ENCODE results near the gene PEA15.

PEA15 gene

DNA sequence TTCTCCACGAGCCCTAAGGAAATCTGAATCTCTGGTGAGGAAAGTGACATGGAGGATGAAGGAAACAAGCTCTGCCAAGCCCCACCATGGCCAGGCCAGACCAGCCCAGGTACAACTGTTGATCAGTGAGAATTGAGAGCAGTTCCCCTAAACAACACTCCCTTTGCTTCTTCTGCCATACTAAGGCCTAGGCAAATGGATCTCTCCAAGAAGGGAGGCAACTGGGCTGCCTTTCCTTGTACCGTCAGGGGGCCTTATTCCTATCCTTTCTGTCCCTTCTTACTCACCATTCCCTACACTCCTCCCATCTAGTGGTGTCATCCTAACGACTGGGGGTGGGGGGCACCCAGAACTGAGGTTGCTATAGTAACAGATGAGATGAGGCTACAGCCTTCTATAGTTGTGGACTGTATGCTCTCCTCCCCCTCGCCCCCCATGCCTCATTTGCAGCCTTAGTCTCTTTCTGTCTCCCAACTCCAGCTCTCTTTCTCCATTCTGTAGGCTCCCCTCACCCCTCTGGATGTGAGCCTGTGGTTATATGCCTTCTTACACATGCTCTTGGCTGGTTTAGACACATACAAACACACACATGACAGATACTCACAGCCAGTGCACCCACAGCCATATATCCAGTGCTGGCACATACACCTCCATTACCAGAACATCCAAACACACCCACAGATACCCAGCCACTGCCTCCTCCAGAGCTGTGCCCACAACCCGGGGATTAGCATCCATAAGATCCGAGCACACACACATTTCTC lies 3.6 kb downstream of the PEA15 start:
- no peak for DNase-seq (ENCODE audit: low read depth)

DNA sequence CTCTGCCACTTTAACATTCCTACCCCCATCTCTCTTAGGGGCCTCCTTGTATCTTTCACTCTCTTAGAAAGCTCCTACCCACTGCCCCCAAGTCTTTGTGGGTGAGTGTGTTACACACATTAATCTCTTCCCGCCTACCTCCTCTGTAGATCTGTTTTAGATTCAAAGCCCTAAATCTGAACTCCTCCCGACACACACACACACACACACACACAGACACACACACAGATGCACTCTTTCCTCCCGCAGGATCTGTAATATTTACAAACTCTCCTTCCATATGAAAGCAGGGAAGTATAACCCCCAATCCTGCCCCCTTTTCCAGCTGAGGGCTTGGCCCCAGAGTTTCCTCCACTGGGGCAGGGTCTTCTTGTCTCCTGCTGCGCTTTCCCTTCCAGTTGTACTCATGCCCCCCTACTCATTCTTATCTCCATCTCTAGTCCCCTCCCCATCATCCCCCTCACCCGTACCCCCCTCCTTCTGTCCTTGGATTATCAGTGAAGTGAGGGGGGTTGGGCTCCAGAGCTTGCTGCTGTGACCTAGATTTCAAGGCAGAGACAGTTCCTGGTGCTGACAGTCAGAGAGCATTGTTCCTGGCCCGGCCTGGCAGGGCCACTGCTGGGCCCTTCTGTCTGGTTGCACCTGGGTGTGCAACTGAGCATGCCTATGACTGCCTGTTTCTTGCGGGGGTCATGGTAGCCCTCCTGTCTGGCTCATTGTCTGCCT lies 4.3 kb downstream of the PEA15 start:
- DNase-seq (ENCODE audit: low read depth) = no peak

DNA sequence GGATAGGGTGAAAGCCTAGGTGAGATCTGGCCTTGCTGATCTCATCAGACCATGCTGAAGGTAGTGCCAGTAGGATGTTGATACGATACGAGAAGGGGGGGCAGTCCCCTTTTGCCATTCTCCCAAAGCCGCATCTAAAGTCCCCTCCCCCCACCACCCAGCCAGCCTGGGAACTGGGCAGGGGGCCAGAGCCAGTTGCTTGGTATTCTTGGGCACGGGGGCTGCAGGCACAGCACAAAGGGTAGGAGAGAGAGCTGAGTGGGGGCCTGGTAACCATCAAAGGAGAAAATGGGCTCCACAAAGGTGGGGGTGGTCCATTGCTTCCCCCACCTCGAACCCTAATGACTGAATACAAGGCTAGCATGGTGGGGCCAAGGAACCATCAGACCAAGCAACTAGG lies 5.4 kb downstream of the PEA15 start:
- no peak for DNase-seq (ENCODE audit: low read depth)

DNA sequence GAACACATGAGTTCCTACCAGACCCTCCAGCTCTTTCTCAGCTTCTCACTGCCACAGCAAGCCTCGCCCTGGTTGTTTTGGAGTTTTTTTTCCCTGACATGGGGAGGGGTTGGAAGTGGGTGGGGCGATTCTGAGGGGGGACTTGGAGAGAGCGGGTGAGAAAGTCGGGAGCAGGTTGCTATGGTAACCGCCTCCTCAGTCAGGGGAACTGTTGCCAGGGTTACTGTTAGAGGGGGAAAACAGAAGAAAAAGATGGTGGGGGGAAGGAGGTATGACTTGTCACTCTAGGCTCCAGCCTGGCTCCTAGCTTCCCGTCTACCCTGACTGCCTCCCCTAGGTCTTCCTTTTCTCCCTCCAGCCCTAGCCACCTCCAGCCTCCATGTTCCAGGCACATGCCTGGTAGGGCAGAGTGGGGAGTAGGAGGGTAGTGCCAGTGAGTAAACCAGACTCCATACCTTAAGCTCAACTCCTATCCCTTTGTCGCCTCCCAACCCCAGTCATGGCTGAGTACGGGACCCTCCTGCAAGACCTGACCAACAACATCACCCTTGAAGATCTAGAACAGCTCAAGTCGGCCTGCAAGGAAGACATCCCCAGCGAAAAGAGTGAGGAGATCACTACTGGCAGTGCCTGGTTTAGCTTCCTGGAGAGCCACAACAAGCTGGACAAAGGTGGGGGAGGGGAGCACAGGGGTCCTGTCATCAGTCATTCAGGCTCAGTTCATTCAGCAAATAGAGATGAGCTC lies 6.0 kb downstream of the PEA15 start:
- DNase-seq (ENCODE audit: low read depth) = no peak

DNA sequence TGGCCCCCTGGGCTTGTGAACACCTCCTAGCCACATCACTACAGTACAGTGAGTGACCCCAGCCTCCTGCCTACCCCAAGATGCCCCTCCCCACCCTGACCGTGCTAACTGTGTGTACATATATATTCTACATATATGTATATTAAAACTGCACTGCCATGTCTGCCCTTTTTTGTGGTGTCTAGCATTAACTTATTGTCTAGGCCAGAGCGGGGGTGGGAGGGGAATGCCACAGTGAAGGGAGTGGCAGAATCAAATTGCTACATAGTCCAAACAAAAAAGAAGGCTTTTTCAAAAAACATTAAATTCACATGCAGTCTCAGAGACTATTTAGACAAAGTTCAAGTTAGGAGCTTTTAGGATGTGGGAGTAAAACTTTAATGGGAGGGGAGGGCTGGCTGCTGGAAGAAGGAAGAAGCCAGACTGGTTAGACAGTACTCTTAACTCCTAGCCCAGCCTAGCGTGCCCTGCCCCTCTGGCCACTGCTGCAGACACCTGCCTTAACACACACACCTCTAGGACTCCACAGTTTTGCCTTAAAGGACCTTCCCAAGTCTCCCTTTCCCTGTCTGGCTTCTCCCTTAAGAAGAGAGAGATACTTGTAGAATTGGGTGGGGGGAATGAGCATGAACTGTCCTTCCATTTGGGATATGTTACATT lies 9.4 kb downstream of the PEA15 start:
- no peak for DNase-seq (ENCODE audit: low read depth)

DNA sequence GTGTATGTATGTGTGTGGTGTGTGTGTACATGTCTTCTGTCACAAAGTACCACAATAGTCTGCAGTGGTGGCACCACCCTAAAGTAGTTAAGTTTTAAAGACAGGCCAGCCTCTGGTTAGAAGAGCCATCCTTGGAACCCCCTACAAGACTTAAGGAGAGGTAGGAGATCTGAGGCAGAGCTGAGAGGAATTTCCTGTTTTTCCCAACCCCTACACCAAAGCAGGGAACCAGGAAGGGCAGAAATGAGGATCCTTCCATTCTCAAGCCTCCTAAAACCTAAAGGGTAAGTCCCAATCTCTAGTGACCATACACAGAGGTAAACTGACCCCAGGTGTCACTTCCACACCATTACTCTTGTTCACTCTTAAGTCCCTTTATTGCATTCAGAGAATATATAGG lies 11.1 kb downstream of the PEA15 start:
- DNase-seq (ENCODE audit: low read depth) = no peak

DNA sequence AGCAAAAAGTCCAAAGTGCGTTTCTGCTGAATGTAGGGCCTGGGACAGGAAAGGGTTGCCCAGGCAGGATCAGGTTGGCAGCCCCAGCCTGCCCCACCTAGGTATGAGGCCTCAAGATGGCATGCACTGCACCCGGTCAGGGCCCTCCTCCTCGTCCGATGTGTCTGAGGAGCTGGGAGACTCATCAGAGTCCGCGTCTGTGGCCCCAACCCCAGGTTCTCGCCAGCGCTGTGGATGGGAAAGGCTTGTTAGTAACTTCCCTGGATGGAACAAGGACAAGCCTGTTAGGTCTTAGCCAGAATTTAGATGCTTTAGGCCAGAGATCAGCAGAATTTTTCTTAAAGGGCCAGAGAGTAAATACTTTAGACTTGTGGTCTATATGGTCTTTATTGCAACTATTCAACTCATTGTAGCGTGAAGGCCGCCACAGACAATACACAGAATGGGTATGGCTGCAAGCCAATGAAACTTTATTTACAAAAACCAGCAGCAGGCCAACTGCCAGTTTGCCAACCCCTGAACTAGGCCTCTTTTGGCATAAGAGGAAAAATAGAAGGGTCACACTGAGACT lies 12.4 kb downstream of the PEA15 start:
- DNase-seq (ENCODE audit: low read depth) = no peak

DNA sequence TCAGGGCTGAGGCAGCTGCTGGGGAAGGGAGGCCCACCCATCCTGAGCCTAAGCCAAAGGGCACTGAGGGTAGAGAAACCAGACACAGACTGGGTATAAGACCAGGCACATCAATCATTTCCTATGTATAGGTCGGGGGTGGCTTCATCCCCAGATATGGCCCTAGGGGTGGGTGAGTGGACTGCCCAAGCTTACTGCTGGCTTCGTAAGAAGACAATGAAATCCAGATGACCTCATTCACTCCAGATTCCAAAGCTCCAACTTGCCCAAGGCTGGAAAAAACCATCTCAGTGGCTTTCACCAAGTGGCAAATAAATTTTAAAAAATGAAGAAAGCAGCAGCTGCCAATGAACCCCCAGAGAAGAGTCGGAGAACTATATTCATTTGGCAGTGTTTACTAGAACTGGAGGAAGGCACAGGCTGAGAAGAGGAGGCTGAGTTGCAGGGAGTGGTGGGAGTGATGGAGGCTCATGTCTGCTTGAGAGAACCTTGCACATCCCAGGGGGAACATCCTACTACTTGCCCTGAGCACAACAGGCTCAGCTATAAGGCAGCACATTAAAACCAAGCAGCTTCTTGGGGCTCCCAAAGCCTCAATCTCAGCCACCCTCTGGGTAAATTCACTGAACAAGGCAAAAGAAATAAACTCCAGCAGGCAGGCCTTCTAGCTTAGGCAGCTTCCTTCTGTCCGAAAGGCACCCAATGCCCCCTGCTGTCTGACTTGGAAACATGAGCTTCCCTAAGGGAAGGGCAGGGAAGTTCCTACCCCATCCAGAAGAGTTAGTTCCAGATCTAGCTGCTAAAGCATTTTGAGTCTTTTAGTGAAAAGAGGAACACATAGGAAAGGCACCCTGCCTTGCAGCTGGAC lies 14.1 kb downstream of the PEA15 start:
- DNase-seq (ENCODE audit: low read depth) = no peak

DNA sequence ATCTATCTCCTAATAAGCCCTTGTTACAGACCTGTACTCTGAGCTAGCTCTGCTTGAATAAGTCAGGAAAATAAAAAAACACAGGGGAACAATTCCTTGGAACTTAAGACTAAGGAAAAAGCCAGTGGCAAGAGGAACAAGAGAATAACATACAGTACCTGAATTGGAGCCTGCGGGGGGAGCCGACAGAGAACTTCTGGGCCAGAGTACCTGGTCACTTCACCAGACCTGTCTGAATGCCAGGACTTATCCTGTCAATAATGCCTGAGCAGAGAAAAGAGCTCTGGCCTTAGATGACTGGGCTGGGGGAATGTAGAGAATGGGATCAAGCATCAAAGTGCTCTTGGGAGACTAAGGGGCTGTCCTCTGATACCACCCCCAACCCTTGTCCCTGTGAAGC lies 15.1 kb downstream of the PEA15 start:
- no peak for DNase-seq (ENCODE audit: low read depth)

DNA sequence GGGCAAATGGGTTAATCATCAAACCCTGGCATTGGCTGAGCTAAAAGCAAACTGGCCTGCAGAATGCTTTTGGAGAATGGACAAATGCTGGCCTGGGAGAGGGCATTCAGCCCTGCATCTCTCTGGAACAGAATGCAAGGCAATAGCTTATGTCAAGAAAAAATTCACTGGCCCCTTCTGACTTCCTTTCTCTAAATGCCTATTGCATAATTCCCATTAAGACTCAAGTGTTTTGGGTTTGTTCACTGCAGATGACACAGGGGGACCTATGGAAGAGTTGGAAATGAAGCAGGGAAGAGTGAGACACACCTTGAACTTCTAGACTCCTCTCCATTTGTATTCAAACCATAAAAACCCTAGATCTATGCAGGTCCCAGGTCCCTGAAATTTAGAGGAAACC lies 15.9 kb downstream of the PEA15 start:
- no peak for DNase-seq (ENCODE audit: low read depth)

DNA sequence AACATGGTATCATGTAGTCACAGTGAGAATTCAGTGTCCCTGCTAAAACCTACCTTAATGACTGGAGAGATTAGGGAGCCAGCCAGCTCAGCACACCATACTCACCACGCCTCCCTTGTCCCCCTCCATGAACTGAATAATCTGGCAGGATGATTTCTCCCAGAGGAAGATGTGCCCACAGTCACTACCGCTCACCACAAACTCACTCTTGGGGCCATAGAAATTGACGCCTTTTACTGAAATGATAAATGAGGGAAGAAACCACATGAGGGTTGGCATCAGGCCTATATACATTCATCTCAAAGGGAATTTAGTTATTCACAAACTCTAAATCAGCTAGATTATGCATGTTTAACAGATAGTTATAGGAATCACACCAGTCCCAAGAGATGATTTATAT lies 17.4 kb downstream of the PEA15 start:
- no peak for DNase-seq (ENCODE audit: low read depth)

DNA sequence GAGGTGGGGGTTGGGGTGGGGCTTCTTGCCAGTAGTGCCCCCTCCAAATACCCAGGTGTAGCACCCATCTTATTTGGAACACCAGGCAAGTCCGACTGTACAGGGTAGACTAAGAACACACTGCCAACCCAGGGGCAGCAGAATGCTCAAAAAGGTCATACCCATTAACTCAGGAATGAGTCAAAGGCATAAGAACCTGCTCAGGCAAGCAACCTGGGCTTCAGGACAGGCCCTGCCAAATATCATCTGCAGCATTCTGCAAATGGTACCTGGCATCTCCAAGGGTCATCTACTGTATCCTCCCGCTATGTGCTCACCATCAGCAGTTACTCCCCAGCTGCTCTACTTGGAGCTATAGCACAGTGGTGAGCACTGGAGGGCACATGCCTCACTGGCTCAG lies 19.4 kb downstream of the PEA15 start:
- no peak for DNase-seq (ENCODE audit: low read depth)

DNA sequence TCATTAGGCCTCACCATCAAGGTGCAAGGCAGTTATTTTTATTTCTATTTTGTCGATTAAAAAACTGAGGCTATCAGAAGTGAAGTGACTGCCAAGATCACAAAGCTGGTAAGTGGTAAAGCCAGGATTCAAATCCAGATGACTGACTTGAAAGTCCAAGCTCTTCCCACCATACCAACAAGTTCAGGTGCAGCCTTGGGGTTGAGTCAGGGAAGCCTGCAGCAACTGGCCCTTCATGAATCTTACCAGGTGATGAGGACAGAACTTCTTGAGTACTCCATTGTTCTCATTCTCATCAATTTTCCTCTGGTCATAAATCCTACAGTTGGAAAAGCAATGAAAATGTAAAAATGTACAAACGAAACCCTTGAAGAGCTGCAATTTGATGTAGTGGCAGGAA lies 20.2 kb downstream of the PEA15 start:
- no peak for DNase-seq (ENCODE audit: low read depth)

DNA sequence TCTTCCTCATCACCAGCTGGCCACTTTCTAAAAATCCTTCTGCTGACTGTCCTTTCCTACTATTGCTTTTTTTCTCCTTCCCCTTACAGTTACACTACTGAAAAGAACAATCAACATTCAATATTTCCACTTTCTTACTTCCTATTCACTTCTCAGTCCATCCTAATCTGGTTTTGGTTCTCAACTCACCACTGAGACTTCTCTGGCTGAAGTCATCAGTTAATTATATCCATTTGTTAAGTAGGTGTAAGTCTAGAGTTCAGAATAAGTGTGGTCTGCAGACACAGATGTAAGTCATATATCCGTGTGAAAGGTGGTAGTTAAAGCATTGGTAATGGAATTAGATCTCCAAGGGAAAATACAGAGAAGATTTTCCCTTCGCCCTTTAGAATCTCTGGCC lies 21.4 kb downstream of the PEA15 start:
- no peak for DNase-seq (ENCODE audit: low read depth)

DNA sequence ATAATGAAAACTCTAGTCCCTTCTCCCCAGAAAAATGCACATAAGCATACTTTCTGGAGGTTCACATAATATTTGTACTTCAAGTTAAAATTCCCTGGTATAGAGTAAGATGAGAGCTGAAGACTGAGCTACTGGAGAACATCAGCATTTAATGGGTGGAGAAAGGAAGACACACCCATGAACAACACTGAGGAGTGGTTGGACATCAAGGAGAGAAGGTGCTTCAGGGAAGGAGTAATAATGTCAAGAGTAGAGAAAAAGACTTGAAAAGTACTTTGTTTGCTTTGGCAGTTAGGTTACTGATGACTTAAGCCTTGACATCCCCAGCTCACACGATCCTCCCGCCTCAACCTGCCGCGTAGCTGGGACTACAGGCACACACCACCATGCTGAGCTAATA lies 21.9 kb downstream of the PEA15 start:
- no peak for DNase-seq (ENCODE audit: low read depth)

DNA sequence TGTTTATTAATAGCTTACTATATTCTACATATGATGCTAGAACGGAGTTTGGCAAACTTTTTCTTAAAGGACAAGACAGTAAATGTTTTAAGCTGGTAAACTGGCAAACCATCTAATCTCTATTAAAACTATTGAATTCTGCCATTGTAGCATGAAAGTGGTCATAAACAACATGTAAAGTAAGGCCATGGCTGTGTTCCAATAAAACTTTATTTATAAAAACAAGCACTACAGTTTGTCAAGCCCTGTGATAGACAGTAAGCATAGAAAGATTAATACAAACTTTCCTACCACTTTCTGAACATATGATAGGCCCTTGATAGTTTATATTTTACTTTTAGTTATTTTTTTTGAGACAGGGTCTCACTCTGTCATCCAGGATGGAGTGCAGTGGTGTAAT lies 22.4 kb downstream of the PEA15 start:
- DNase-seq (ENCODE audit: low read depth) = no peak

DNA sequence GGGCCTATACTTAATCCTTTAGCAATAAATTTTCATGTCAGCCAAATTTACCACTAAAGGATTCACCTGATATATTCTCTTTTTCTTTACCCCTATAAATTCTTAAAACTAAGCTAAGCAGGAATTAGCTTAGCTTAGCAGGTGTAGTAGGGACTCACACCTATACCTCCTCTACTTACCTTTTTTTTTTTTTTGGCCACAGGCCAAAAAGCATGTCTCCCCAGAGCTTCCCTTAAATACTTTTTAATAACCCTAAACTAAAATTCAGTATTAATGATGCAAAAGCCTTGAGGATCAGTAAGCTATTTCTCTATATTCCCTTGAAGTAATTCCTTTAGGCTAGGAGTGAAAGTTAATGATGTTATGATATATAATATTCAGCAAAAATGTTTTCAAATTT lies 23.2 kb downstream of the PEA15 start:
- no peak for DNase-seq (ENCODE audit: low read depth)

DNA sequence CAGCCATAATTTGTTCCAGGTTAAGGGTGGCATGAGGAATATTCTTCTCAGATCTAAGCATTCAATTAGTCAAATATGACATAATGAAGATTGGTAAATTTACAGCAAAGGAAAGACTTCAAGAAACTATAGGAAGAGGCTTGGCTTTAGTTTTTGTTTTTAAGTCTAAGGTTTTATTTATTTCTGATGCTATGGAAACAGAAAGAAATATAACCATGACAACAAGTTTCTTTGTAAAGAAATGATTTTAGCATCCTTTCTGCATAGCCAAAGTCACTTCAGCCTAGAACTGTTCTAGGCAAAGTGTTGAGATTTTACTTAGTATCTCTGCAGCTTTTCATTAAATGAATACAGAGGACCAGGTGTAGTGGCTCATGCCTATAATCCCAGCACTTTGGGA lies 27.7 kb downstream of the PEA15 start:
- DNase-seq (ENCODE audit: low read depth) = no peak

DNA sequence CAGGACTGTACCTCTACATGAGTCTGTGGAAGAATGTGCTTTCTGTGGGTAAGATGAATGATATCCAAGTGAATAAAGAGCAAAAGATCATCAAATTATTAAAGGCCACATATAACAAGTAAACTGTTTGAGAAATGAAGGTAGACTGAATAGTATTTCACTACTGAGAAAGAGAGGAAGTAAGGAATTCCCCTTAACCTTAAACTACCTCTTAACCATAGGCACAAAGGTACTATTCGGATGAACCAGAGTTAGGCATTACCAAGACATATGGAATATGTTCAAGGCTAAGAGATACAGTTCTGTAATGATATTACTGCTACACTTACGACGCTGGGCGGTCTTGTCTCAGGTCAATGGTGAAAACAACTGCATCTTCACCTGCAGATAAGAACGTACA lies 31.6 kb downstream of the PEA15 start:
- no peak for DNase-seq (ENCODE audit: low read depth)

DNA sequence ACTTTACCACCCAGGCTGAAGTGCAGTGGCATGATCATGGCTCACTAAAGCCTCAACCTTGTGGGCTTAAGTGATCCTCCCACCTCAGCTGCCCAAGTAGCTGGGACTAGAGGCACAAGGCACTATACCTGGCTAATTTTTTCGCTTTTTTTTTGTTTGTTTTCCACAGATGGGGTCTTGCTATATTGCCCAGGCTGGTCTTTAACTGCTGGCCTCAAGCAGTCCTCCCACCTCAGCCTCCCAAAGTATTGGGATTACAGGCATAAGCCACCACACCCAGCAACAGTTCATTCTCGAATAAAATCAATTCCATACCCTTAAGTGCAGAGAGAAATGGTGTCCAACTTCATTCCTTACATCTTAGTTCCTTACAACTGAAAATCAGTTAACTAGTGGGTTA lies 32.4 kb downstream of the PEA15 start:
- no peak for DNase-seq (ENCODE audit: low read depth)

DNA sequence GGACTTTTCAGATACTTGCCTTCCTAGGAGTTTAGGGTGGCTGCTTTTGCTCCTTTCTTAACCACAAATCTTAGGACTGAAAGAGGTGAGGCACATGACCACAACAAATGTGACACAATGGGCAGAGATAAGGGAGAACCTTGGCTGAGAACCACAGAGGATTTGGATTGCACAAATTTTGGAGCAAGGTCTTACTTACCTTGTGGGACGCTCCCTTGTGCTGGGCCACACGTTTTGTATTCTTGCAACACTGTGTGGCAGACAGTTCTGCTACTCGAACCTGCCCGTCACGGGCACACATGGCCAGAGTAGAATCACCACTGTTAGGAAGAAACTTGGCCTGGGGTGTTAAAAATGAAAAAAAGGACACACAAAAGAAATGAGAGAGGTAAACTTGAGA lies 33.2 kb downstream of the PEA15 start:
- DNase-seq (ENCODE audit: low read depth) = no peak
